Stimulated activated effector memory CD8-positive, alpha-beta T cell treated with anti-CD3 and anti-CD28 coated beads, Interleukin-12 subunit alpha, Interleukin-12 subunit beta, amount 100 ng/mL, for 72 hours (primary cell): ENCODE data around the gene VTI1B.
"Not testable (repeated sequence)": the region's sequence is repeated elsewhere in the genome, so short reads cannot be mapped to it uniquely, and the experiment has no call there.

Experiments used
- ATAC-seq: fragments of 150-1000 bp; cut with Tn5 transposase; 2 replicates; pipeline ENCODE4 v1.10.0; 2021
- DNase-seq, 2 donors: peaks; one replicate each; pipeline ENCODE4 v3.0.0; 2021 to 2022; ENCODE audit warnings: low spot score in 2 of 2
- H3K27ac Mint-ChIP-seq: one replicate; pipeline ENCODE4 v1.8.0; 2022; ENCODE audit warnings: mild to moderate bottlenecking, mixed read lengths
- H3K36me3 Mint-ChIP-seq: one replicate; pipeline ENCODE4 v1.8.0; 2022; ENCODE audit warnings: mild to moderate bottlenecking, mixed read lengths
- H3K4me1 Mint-ChIP-seq: one replicate; pipeline ENCODE4 v1.8.0; 2022; ENCODE audit warnings: mixed read lengths
- H3K4me3 Mint-ChIP-seq: one replicate; pipeline ENCODE4 v1.8.0; 2022; ENCODE audit warnings: mild to moderate bottlenecking, mixed read lengths
- H3K9me3 Mint-ChIP-seq: one replicate; pipeline ENCODE4 v1.8.0; 2022; ENCODE audit warnings: mixed read lengths

Gene VTI1B

GRCh38 chr14:67623114-67623513 is 51.3 kb downstream of the VTI1B start:
- H3K4me1 Mint-ChIP-seq = peaks cover 25% of the 10 kb centered on the region
- H3K4me3 Mint-ChIP-seq = no peak overlapping the region
- ATAC-seq (no peak), DNase-seq (no peak)
- peaks cover 12% of the 10 kb centered on the region for H3K36me3 Mint-ChIP-seq
- H3K9me3 Mint-ChIP-seq = no peaks in the 10 kb centered on the region
- no peak overlapping the region for H3K27ac Mint-ChIP-seq

GRCh38 chr14:67622675-67623074 is 51.8 kb downstream of the VTI1B start:
- no peaks in the 10 kb centered on the region for H3K9me3 Mint-ChIP-seq
- DNase-seq (no peak), ATAC-seq (no peak)
- no peak overlapping the region for H3K27ac Mint-ChIP-seq
- no peak overlapping the region for H3K4me3 Mint-ChIP-seq
- peaks cover 25% of the 10 kb centered on the region for H3K4me1 Mint-ChIP-seq
- H3K36me3 Mint-ChIP-seq = peaks cover 12% of the 10 kb centered on the region

- Mint-ChIP-seq H3K27ac (peak overlapping the region; percentile 88), H3K36me3 (peaks cover 12% of the 10 kb centered on the region), H3K4me1 (peaks cover 25% of the 10 kb centered on the region), H3K4me3 (peak overlapping the region; percentile 83), H3K9me3 (no peaks in the 10 kb centered on the region)
- no peak for ATAC-seq
- no peak for DNase-seq
These were observed 54.1 kb downstream of the VTI1B start for GRCh38 chr14:67620217-67620785.

GRCh38 chr14:67619446-67620216 is 54.8 kb downstream of the VTI1B start, which contains the start of gene ARG2:
TSS of gene ARG2 (plus strand) at chr14:67619920. CDS start at chr14:67619978, 58 bp downstream.
- peak within 1 kb of the TSS; percentile 88 for H3K27ac Mint-ChIP-seq
- peak within 1 kb of the TSS; percentile 83 for H3K4me3 Mint-ChIP-seq
- H3K36me3 Mint-ChIP-seq = peaks cover 12% of the 10 kb centered on the region
- no peaks in the 10 kb centered on the region for H3K9me3 Mint-ChIP-seq
- peak; percentile 92 for ATAC-seq
- DNase-seq = peak; percentile 95 to 96
- peaks cover 25% of the 10 kb centered on the region for H3K4me1 Mint-ChIP-seq

GRCh38 chr14:67618617-67619063 is 55.8 kb downstream of the VTI1B start:
- peaks cover 12% of the 10 kb centered on the region for H3K36me3 Mint-ChIP-seq
- peak overlapping the region; percentile 88 for H3K27ac Mint-ChIP-seq
- peaks cover 25% of the 10 kb centered on the region for H3K4me1 Mint-ChIP-seq
- peak overlapping the region; percentile 83 for H3K4me3 Mint-ChIP-seq
- no peaks in the 10 kb centered on the region for H3K9me3 Mint-ChIP-seq
- peak in 1 of 2 donors; percentile 52 for DNase-seq
- peak; percentile 57 for ATAC-seq

GRCh38 chr14:67610491-67610890 is 63.9 kb downstream of the VTI1B start:
- no peaks in the 10 kb centered on the region for H3K36me3 Mint-ChIP-seq
- H3K4me1 Mint-ChIP-seq = peaks cover 5% of the 10 kb centered on the region
- H3K4me3 Mint-ChIP-seq = no peak overlapping the region
- H3K9me3 Mint-ChIP-seq = no peaks in the 10 kb centered on the region
- ATAC-seq = peak; percentile 78
- H3K27ac Mint-ChIP-seq = no peak overlapping the region
- no peak for DNase-seq

- Mint-ChIP-seq H3K4me1 (peaks cover 5% of the 10 kb centered on the region), H3K36me3 (no peaks in the 10 kb centered on the region), H3K4me3 (no peak overlapping the region), H3K9me3 (no peaks in the 10 kb centered on the region), H3K27ac (no peak overlapping the region)
- DNase-seq (no peak), ATAC-seq (no peak)
These were observed 64.7 kb downstream of the VTI1B start for GRCh38 chr14:67609642-67610310.

GRCh38 chr14:67607646-67608045 is 66.8 kb downstream of the VTI1B start:
- Mint-ChIP-seq H3K36me3 (no peaks in the 10 kb centered on the region), H3K4me1 (peaks cover 5% of the 10 kb centered on the region), H3K9me3 (no peaks in the 10 kb centered on the region), H3K4me3 (no peak overlapping the region), H3K27ac (no peak overlapping the region)
- DNase-seq = no peak
- no peak for ATAC-seq

GRCh38 chr14:67602995-67603545 is 71.4 kb downstream of the VTI1B start:
- H3K9me3 Mint-ChIP-seq = no peaks in the 10 kb centered on the region
- no peak overlapping the region for H3K4me3 Mint-ChIP-seq
- no peak overlapping the region for H3K27ac Mint-ChIP-seq
- no peak for DNase-seq
- no peaks in the 10 kb centered on the region for H3K36me3 Mint-ChIP-seq
- ATAC-seq = no peak
- H3K4me1 Mint-ChIP-seq = peaks cover 8% of the 10 kb centered on the region

GRCh38 chr14:67602076-67602475 is 72.4 kb downstream of the VTI1B start:
- DNase-seq = no peak
- H3K27ac Mint-ChIP-seq = no peak overlapping the region
- H3K36me3 Mint-ChIP-seq = no peaks in the 10 kb centered on the region
- H3K4me1 Mint-ChIP-seq = peaks cover 16% of the 10 kb centered on the region
- H3K9me3 Mint-ChIP-seq = no peaks in the 10 kb centered on the region
- H3K4me3 Mint-ChIP-seq = no peak overlapping the region
- ATAC-seq = no peak

- peak overlapping the region; percentile 88 for H3K27ac Mint-ChIP-seq
- not testable (repeated sequence) for H3K9me3 Mint-ChIP-seq, ATAC-seq, H3K36me3 Mint-ChIP-seq, DNase-seq
- H3K4me1 Mint-ChIP-seq = peaks cover 23% of the 10 kb centered on the region
- peak overlapping the region; percentile 88 for H3K4me3 Mint-ChIP-seq
These were observed 73.9 kb downstream of the VTI1B start for GRCh38 chr14:67600562-67600974.

GRCh38 chr14:67599698-67600561 is 74.5 kb downstream of the VTI1B start, which contains the start of gene PIGH:
TSS of gene PIGH (minus strand) at chr14:67600268. CDS start at chr14:67600203, 65 bp downstream.
- DNase-seq = peak; percentile 91 to 97
- peak within 1 kb of the TSS; percentile 88 for H3K4me3 Mint-ChIP-seq
- H3K27ac Mint-ChIP-seq = peak within 1 kb of the TSS; percentile 88
- peaks cover 23% of the 10 kb centered on the region for H3K4me1 Mint-ChIP-seq
- H3K9me3 Mint-ChIP-seq = no peaks in the 10 kb centered on the region
- peak; percentile 99 for ATAC-seq
- H3K36me3 Mint-ChIP-seq = no peaks in the 10 kb centered on the region
